HepG2 (cell line): Measurements from ENCODE around the gene OR5A2. TPM values are rescaled to one million over a fixed set of nuclear protein-coding genes. Genes with fewer than 3 reads are reported as not detected.
A peak's percentile ranks its signal among the peaks of the same experiment; 100 is the strongest.

Experiments
- ATAC-seq: fragments of 200-7000 bp; cut with Tn5 transposase; 3 replicates; pipeline ENCODE4 v1.9.1; 2020; ENCODE audit warnings: mild to moderate bottlenecking, moderate library complexity
- BruUV-seq: library from RNA; stranded (reverse); fragments of 400-500 nt; replicated peaks from 2 replicates; lab custom pipeline; 2021; lab: Mats Ljungman, UMichigan
- CTCF ChIA-PET: fragments of 300-600 bp; formaldehyde crosslinking; extraction: SDS; loops from one replicate; lab custom pipeline; 2021; ENCODE audit warnings: low total read pairs, inconsistent platforms, low intra/inter-chr PET ratio; lab: Yijun Ruan, JAX
- POLR2A ChIA-PET: fragments of 350-600 bp; sonication (Branson Sonifier 250); formaldehyde crosslinking; loops from one replicate; lab custom pipeline; 2020; ENCODE audit warnings: antibody characterized with exemption, inconsistent platforms; lab: Yijun Ruan, JAX
- DNase-seq: peaks from one replicate; pipeline ENCODE4 v3.0.0-alpha.2; 2015; ENCODE audit warnings: low spot score
- FAIRE-seq: peaks from 3 replicates; lab custom pipeline; 2011; peaks lifted over from hg19 to GRCh38; lab: Jason Lieb, UNC
- H2AFZ ChIP-seq: one replicate; pipeline ENCODE4 v1.6.1; 2011; ENCODE audit warnings: low read length, inconsistent platforms
- H3K27ac ChIP-seq: fragments of 300-600 bp; 3 replicates; pipeline ENCODE4 v1.8.0; 2011; ENCODE audit warnings: mixed run types, mild to moderate bottlenecking, mixed read lengths, low read length, inconsistent platforms; ENCODE audit not compliant: insufficient read depth; ENCODE audit errors: extremely low read length
- H3K27me3 ChIP-seq, 2 experiments: fragments of 200-600 bp in 1 of 2; 2 replicates in 1 of 2; 3 replicates in 1 of 2; pipeline versions ENCODE4 v1.6.0 to v1.8.0; 2011; ENCODE audit warnings: low read length in 2 of 2, mild to moderate bottlenecking in 2 of 2, moderate library complexity in 2 of 2, inconsistent platforms in 1 of 2; ENCODE audit not compliant: insufficient read depth in 2 of 2, control insufficient read depth in 1 of 2
- H3K36me3 ChIP-seq, 2 experiments: fragments of 200-600 bp in 1 of 2; replicated peaks in 1 of 2; 2 replicates in 1 of 2; 3 replicates in 1 of 2; pipeline versions ENCODE4 v1.5.1 to v1.8.0; 2011; ENCODE audit warnings: low read length in 2 of 2, inconsistent platforms in 1 of 2; ENCODE audit not compliant: insufficient read depth in 2 of 2, control insufficient read depth in 1 of 2
- H3K4me1 ChIP-seq: 2 replicates; pipeline ENCODE4 v1.5.1; 2012; ENCODE audit warnings: low read length, inconsistent platforms; ENCODE audit not compliant: insufficient read depth
- H3K4me2 ChIP-seq: 2 replicates; pipeline ENCODE4 v1.6.0; 2011; ENCODE audit warnings: low read depth, low read length, inconsistent platforms
- H3K4me3 ChIP-seq, 3 experiments: fragments of 200-600 bp in 1 of 3; sonication (generic), shearing (Covaris generic) in 1 of 3; replicated peaks in 1 of 3; 2 replicates each; pipeline ENCODE4 v1.5.1; 2011 to 2016; ENCODE audit warnings: low read length in 3 of 3, inconsistent platforms in 2 of 3, low read depth in 2 of 3, mild to moderate bottlenecking in 2 of 3, control low read depth in 1 of 3, mixed read lengths in 1 of 3; ENCODE audit not compliant: insufficient read depth in 1 of 3
- H3K79me2 ChIP-seq: one replicate; pipeline ENCODE4 v1.6.1; 2011; ENCODE audit warnings: low read length, inconsistent platforms; ENCODE audit not compliant: insufficient read depth
- H3K9ac ChIP-seq: 2 replicates; pipeline ENCODE4 v1.6.0; 2011; ENCODE audit warnings: mild to moderate bottlenecking, low read depth, low read length, inconsistent platforms; ENCODE audit not compliant: insufficient read depth
- H3K9me3 ChIP-seq: 2 replicates; pipeline ENCODE4 v1.5.1; 2012; ENCODE audit warnings: mild to moderate bottlenecking, low read length
- H4K20me1 ChIP-seq: 2 replicates; pipeline ENCODE4 v1.6.0; 2011; ENCODE audit warnings: inconsistent platforms, mild to moderate bottlenecking, low read length, moderate library complexity; ENCODE audit not compliant: insufficient read depth
- CCAR2 ChIP-seq: fragments of 200-400 bp; formaldehyde crosslinking; optimal IDR thresholded peaks from 2 replicates; pipeline ENCODE3; 2018; ENCODE audit warnings: low read depth, mild to moderate bottlenecking, low read length, moderate library complexity
- CEBPG ChIP-seq: IDR thresholded peaks from 2 replicates; pipeline ENCODE4 v1.6.1; 2016
- PHF21A ChIP-seq: sonication (generic); formaldehyde crosslinking; IDR thresholded peaks from 2 replicates; pipeline ENCODE4 v1.5.0; 2020; ENCODE audit warnings: mild to moderate bottlenecking, missing genetic modification reagents
- PLRG1 ChIP-seq: fragments of 450-650 bp; conservative IDR thresholded peaks from 2 replicates; pipeline ENCODE4 v1.6.1; 2016
- SMC3 ChIP-seq: IDR thresholded peaks from 2 replicates; pipeline ENCODE4 v1.6.1; 2011; ENCODE audit warnings: low read length, improper control_type of control experiment
- STAG1 ChIP-seq: sonication (generic); formaldehyde crosslinking; IDR thresholded peaks from 2 replicates; pipeline ENCODE4 v1.4.0; 2020; ENCODE audit warnings: missing genetic modification reagents
- U2AF2 ChIP-seq: fragments of 200-400 bp; formaldehyde crosslinking; IDR thresholded peaks from 2 replicates; pipeline ENCODE4 v1.6.1; 2017; ENCODE audit warnings: low read depth, mild to moderate bottlenecking, low read length
- ZNF496 ChIP-seq: sonication (generic); formaldehyde crosslinking; IDR thresholded peaks from 2 replicates; pipeline ENCODE4 v1.8.1; 2023; ENCODE audit warnings: mild to moderate bottlenecking, moderate library complexity, missing genetic modification reagents; ENCODE audit not compliant: insufficient replicate concordance
- ZNF570 ChIP-seq: sonication (generic); formaldehyde crosslinking; IDR thresholded peaks from 2 replicates; pipeline ENCODE4 v1.4.0; 2020; ENCODE audit warnings: mild to moderate bottlenecking, missing genetic modification reagents, borderline replicate concordance
- WGBS: methylation state at CpG from one replicate; pipeline ENCODE4 v1.1.6; 2017; ENCODE audit warnings: low lambda C conversion rate; 5-methylcytosine and 5-hydroxymethylcytosine counted together
- in situ Hi-C: cut with HindIII; loops from 2 replicates; pipeline ENCODE4 v1.10.0; 2017; ENCODE audit warnings: low pct_unique_long_range_greater_than_20kb; ENCODE audit not compliant: extremely low pct_ligation_motif_present
- intact Hi-C: fragments of 100-400 bp; cut with micrococcal nuclease; formaldehyde crosslinking; loops from one replicate; pipeline ENCODE4 v1.10.0; 2022; ENCODE audit not compliant: unreplicated experiment
- polyA plus RNA-seq, 8 experiments: library from polyadenylated mRNA; depleted of rRNA in 3 of 8; stranded (reverse) in 7 of 8; unstranded in 1 of 8; fragments of >200 nt; fragmentation: Illumina TruSeq in 4 of 8; extraction: Trizol in 4 of 8; gene quantifications; 2 replicates each; pipeline versions ENCODE4 v1.2.1 to v1.2.3, GENCODE V29; 2011 to 2016; ENCODE audit warnings: low read depth in 4 of 8, missing spikeins in 1 of 8, mixed read lengths in 1 of 8; ENCODE audit not compliant: insufficient read depth in 1 of 8
- total RNA-seq, 5 experiments: library from RNA; depleted of rRNA; stranded (reverse); fragments of >200 nt; fragmentation: Illumina TruSeq; extraction: Trizol; gene quantifications; 2 replicates each; pipeline ENCODE4 v1.2.3, GENCODE V29; 2016; ENCODE audit warnings: low read depth in 1 of 5
- TF ChIP-seq, protein P1 (sequence below): sonication (generic); formaldehyde crosslinking; IDR thresholded peaks from 2 replicates; pipeline ENCODE4 v1.5.0; 2020; ENCODE audit warnings: mild to moderate bottlenecking, missing genetic modification reagents, moderate library complexity

Gene OR5A2
- total and polyA plus RNA-seq, 2 of the 13 experiments (the other 11 are each of a cell fraction or from before 2014, with no cell fraction given): not detected

DNA sequence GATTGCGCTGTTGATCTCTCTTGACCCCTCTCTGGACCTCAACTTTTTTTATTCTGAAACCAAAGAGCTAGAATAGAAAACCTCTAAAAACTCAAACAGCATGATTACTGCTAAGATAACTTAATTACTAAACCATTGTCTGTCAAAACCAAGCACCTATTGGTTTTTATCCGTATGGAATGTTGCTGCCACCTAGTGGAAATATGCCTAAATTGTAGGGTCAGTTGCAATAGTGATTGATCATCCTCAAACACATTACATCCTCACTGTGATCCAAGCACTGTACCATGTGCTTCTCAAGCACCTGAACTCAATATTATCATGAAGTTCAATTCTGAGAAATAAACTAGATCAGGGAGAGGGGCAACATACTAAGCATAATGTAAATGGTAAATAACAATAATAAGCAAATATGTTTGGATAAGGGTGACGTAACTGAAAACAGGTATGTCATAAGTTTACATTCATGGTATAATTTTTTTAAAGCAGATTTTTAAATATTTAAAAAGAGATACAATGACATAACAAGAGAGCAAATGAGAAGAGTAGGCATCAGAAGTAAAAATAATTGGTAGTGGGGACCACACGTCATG lies 3.8 kb upstream of the OR5A2 start:
- H3K36me3 ChIP-seq: no peaks in the 10 kb centered on the region
- H4K20me1 ChIP-seq: no peaks in the 10 kb centered on the region
- H3K27me3 ChIP-seq: no peaks in the 10 kb centered on the region
- ChIA-PET POLR2A (no interaction called here), CTCF (interaction anchor here (1.4 to 1.5 kb wide), 2 partner anchors 222 to 259 kb away, joined by 4 to 9 read pairs; partner anchors contain the start of gene DTX4)
- DNase-seq: peak; percentile 53
- H3K4me3 ChIP-seq: no peak overlapping the region
- TF ChIP-seq ZNF496 (no peak), PHF21A (CRISPR knock-in tag) (no peak), U2AF2 (no peak), PLRG1 (no peak), SMC3 (peak; percentile 42; the same call in 1 of the 2 replicates), CEBPG (CRISPR knock-in tag) (peak; percentile 46; the same call in 1 of the 2 replicates), STAG1 (CRISPR knock-in tag) (peak; percentile 79), CCAR2 (no peak), ZNF570 (CRISPR knock-in tag) (no peak)
- TF ChIP-seq, protein P1, sequence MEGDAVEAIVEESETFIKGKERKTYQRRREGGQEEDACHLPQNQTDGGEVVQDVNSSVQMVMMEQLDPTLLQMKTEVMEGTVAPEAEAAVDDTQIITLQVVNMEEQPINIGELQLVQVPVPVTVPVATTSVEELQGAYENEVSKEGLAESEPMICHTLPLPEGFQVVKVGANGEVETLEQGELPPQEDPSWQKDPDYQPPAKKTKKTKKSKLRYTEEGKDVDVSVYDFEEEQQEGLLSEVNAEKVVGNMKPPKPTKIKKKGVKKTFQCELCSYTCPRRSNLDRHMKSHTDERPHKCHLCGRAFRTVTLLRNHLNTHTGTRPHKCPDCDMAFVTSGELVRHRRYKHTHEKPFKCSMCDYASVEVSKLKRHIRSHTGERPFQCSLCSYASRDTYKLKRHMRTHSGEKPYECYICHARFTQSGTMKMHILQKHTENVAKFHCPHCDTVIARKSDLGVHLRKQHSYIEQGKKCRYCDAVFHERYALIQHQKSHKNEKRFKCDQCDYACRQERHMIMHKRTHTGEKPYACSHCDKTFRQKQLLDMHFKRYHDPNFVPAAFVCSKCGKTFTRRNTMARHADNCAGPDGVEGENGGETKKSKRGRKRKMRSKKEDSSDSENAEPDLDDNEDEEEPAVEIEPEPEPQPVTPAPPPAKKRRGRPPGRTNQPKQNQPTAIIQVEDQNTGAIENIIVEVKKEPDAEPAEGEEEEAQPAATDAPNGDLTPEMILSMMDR (CRISPR knock-in tag): peak; percentile 79
- no peaks in the 10 kb centered on the region for H3K9me3 ChIP-seq
- in situ Hi-C loops: loop anchor here (5.0 kb wide), 1 partner anchor 223 kb away; no protein-coding TSS in a partner anchor
- no peaks in the 10 kb centered on the region for H3K4me1 ChIP-seq
- no peak overlapping the region for H3K27ac ChIP-seq
- ATAC-seq: peak; percentile 73
- H2AFZ ChIP-seq: no peak overlapping the region
- 35% methylated on average over 4 of the region's 4 CpGs for WGBS
- no peak overlapping the region for H3K9ac ChIP-seq
- FAIRE-seq: peak; percentile 79
- H3K79me2 ChIP-seq: no peaks in the 10 kb centered on the region
- BruUV-seq: no TSS peak
- intact Hi-C loops: loop anchor here (1.0 kb wide), 2 partner anchors 146 to 259 kb away; no protein-coding TSS in a partner anchor
- H3K4me2 ChIP-seq: no peak overlapping the region
